ENCODE data around the gene UNC79. TPM values are rescaled to one million over a fixed set of nuclear protein-coding genes. Genes with fewer than 3 reads are reported as not detected.

UNC79 gene
- total RNA-seq, 1 donor, result under 0.01 TPM

DNA sequence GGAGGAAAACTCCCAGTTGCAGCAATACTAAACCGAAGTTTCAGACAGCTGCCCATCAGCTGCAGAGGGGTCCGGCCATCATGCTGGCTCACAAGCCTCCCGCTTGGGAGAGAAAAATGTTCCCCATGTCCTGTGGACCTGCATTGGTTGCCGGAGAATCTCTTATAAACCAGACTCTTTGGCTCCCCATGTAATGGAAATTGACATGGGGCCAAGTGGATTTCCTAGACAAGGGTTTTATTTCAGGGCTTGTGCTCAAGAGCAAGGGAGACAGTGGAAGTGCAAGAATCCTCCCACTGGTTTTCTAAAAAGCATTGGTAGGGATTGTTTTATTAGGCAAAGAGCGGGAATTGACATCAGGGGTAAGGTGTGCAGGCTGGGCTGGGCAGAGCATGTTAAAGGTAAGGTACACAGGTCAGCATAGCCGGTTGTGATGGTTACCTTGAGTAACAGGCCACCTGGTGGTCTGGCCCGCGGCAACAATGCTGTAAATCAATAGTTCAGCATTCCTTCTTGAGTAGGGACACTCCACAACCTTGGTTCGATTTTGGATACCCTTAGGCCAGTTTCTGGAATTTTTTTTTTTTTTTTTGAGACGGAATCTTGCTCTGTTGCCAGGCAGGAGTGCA lies 135.4 kb downstream of the UNC79 start:
- no peak for DNase-seq (ENCODE audit: low read depth)
- TF ChIP-seq, protein P1, sequence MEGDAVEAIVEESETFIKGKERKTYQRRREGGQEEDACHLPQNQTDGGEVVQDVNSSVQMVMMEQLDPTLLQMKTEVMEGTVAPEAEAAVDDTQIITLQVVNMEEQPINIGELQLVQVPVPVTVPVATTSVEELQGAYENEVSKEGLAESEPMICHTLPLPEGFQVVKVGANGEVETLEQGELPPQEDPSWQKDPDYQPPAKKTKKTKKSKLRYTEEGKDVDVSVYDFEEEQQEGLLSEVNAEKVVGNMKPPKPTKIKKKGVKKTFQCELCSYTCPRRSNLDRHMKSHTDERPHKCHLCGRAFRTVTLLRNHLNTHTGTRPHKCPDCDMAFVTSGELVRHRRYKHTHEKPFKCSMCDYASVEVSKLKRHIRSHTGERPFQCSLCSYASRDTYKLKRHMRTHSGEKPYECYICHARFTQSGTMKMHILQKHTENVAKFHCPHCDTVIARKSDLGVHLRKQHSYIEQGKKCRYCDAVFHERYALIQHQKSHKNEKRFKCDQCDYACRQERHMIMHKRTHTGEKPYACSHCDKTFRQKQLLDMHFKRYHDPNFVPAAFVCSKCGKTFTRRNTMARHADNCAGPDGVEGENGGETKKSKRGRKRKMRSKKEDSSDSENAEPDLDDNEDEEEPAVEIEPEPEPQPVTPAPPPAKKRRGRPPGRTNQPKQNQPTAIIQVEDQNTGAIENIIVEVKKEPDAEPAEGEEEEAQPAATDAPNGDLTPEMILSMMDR (IDR thresholded peaks at IDR 0.05; ENCODE audit: insufficient read depth, low read depth, low read length), result no peak
- H3K4me3 ChIP-seq (ENCODE audit: low read depth, low read length), result no peak overlapping the region

DNA sequence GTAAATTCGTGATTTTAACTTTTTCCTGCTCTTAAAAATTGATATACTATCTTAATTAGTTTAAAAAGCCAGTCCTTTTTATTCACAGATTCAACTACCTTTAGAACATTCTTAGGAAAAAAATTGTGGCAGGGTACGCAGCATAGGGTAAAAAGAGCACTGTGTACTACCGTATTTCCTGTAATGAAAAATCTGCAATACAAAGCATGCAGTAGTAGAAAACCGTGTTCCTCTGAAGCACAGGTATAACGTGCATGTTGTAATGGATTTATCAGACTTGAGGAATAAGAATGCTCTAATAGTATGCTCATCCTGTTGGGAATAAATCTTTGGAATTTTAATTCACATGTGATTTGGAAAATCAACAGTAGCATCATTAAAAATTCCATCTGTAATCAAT lies 140.5 kb downstream of the UNC79 start:
- H3K4me3 ChIP-seq (ENCODE audit: low read depth, low read length), result no peak overlapping the region
- no peak for DNase-seq (ENCODE audit: low read depth)
- TF ChIP-seq, protein P1 (IDR thresholded peaks at IDR 0.05; ENCODE audit: insufficient read depth, low read depth, low read length), result no peak

DNA sequence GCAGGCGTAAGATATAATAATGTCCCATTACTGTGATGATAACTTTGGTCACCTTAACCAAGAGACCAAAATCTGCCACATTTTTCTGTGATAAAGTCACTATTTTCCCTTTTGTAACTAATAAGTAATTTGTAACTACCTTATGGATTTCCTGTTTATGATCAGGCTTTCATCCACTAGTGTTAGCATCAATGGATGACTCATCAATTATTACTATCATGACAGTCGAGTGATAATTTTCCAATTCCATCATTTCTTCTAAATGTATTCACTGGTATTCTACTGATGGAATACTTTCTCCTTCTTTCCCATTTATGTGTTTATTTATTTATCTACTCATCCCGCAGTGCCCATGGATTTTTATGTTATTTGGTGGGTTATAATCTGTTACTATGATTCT lies 148.4 kb downstream of the UNC79 start:
- TF ChIP-seq, protein P1 (IDR thresholded peaks at IDR 0.05; ENCODE audit: insufficient read depth, low read depth, low read length), result no peak
- H3K4me3 ChIP-seq (ENCODE audit: low read depth, low read length), result no peak overlapping the region
- DNase-seq (ENCODE audit: low read depth), result no peak

DNA sequence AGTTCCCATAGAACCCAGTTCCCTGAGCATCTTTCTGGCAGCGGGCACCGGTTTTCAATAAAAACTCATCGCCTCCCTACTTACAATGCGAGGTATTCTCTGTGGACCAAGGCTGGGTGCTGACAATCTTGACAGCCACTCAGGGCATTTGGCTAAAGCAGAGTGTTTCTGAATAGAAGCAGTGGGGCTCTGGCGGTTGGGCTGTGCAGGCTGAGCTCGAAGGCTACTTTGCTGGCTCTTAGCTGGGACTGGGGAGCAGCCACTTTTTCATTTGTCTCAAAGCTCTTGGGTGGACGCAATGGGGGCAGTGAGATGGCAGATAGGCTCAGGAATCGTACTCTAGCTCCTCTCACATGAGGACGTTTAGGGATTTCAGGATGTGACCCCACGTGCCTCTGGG lies 151.8 kb downstream of the UNC79 start:
- no peak overlapping the region for H3K4me3 ChIP-seq (ENCODE audit: low read depth, low read length)
- TF ChIP-seq, protein P1 (IDR thresholded peaks at IDR 0.05; ENCODE audit: insufficient read depth, low read depth, low read length), result no peak
- DNase-seq (ENCODE audit: low read depth), result no peak

DNA sequence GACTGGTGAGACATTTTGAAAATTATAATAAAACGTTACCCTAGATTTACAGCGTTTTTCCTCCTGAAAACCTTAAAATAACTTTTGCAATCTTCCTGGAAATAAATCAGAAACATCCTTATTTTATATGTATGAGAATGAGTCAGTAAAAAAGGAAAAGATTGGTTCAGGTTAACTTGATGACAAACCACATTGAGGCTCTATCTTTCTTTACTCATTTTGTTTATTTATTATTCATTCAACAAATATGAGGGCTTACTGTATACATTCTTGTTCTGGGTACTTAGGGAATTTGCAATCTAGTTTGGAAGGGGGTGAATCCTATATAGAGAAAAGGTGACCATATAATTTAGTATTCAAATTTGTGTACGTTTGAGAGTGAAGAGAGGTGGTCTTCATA lies 156.6 kb downstream of the UNC79 start:
- H3K4me3 ChIP-seq (ENCODE audit: low read depth, low read length), result no peak overlapping the region
- DNase-seq (ENCODE audit: low read depth), result no peak
- TF ChIP-seq, protein P1 (IDR thresholded peaks at IDR 0.05; ENCODE audit: insufficient read depth, low read depth, low read length), result no peak

DNA sequence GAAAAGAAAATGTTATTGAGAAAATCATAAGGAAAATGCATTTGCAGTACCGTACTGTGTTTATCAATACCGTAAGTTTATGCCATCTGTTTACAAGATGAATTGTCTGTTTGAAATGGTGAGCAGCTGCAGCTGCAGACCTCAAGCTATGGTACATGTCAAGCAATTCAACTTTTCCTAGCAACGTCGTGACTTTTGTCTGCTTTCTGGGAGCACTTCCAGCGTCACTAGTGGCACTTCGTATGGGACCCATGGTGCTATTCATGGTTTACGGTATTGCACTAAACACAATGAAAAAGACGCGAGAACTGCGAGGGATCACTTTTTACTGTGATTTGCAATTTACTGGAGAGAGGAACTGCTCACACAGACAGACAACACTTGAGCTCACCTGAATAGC lies 160.8 kb downstream of the UNC79 start:
- DNase-seq (ENCODE audit: low read depth), result no peak
- TF ChIP-seq, protein P1 (IDR thresholded peaks at IDR 0.05; ENCODE audit: insufficient read depth, low read depth, low read length), result no peak
- H3K4me3 ChIP-seq (ENCODE audit: low read depth, low read length), result no peak overlapping the region

DNA sequence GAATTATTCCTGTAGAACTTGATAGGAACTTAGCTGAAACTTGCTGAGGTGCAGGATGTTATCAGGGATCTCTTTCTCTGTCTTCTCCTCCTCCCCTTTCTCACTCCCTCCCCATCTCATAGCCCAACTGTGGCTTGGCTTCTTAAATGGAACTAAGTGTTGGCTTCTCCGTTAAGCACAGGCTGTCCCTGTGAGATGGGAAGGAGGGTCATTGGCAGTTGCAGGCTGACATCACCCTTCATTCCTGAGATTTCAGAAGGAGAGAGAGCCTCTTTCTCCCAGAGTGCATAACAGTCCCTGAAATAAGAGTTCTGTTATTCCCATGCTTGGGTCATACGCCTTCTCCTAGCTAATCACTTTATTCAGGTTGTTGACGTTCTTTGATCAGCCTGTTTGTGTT lies 162.0 kb downstream of the UNC79 start:
- TF ChIP-seq, protein P1 (IDR thresholded peaks at IDR 0.05; ENCODE audit: insufficient read depth, low read depth, low read length), result no peak
- no peak overlapping the region for H3K4me3 ChIP-seq (ENCODE audit: low read depth, low read length)
- no peak for DNase-seq (ENCODE audit: low read depth)

All from fibroblast of villous mesenchyme (primary cell).